Pancreas (tissue), 10 donors: ENCODE data around the gene SRMS. TPM values are rescaled to one million over a fixed set of nuclear protein-coding genes. Genes with fewer than 3 reads are reported as not detected.

ENCODE experiments used
- ATAC-seq, 4 donors: fragments of 200-7000 bp; cut with Tn5 transposase; one replicate each; pipeline versions ENCODE4 v1.8.0 to v1.9.1; 2020; ENCODE audit warnings: mild to moderate bottlenecking in 4 of 4, moderate library complexity in 4 of 4
- DNase-seq, 6 donors: peaks; one replicate each; pipeline ENCODE4 v3.0.0-alpha.2; 2020
- FAIRE-seq: peaks from 2 replicates; lab custom pipeline; 2012; peaks lifted over from hg19 to GRCh38; lab: Jason Lieb, UNC
- H3K27ac ChIP-seq, 4 donors: fragments of 200-600 bp; sonication (generic); 1 replicate in 3 of 4; 2 replicates in 1 of 4; pipeline versions ENCODE4 v1.5.0 to v1.8.0; 2020
- H3K27me3 ChIP-seq, 4 donors: fragments of 200-600 bp; one replicate each; pipeline ENCODE4 v1.8.0; 2021
- H3K36me3 ChIP-seq, 3 donors: fragments of 200-600 bp; sonication (generic) in 1 of 3; one replicate each; pipeline versions ENCODE4 v1.5.0 to v1.8.0; 2020 to 2021
- H3K4me1 ChIP-seq, 3 donors: fragments of 200-600 bp; one replicate each; pipeline ENCODE4 v1.8.0; 2021
- H3K4me3 ChIP-seq, 4 donors: fragments of 200-600 bp; sonication (generic) in 2 of 4; one replicate each; pipeline versions ENCODE4 v1.5.0 to v1.8.0; 2020 to 2021
- H3K9me3 ChIP-seq, 4 donors: fragments of 200-600 bp; one replicate each; pipeline ENCODE4 v1.8.0; 2021
- CTCF ChIP-seq, 4 donors: fragments of 200-600 bp; sonication (generic) in 3 of 4; IDR thresholded peaks; one replicate each; pipeline versions ENCODE4 v1.5.0 to v1.8.0; 2021; ENCODE audit warnings: antibody characterized with exemption in 4 of 4
- WGBS, 2 donors: extraction: QIAGEN DNeasy Blood & Tissue Kit; methylation state at CpG; one replicate each; pipeline ENCODE4 v1.1.7; 2013; 5-methylcytosine and 5-hydroxymethylcytosine counted together
- intact Hi-C, 3 donors: fragments of 100-400 bp; cut with DNase I; formaldehyde crosslinking; loops; one replicate each; pipeline versions ENCODE4 v1.11.1 to v1.14.2; 2022
- polyA plus RNA-seq, 2 donors: library from polyadenylated mRNA; stranded (reverse); fragments of 200-250 nt; gene quantifications; one replicate each; pipeline ENCODE4 v1.2.3, GENCODE V29; 2013
- total RNA-seq, 6 donors: library from RNA; stranded (reverse); fragmentation: NEBNext Ultra II Directional in 4 of 6; extraction: Animal tissue kit (Norgen Biotek cat#: 25700) in 4 of 6; gene quantifications; one replicate each; pipeline versions ENCODE4 v1.2.1 to v1.2.4, GENCODE V29; 2021 to 2023
- donor health status: healthy with polysubstance abuse.
- donor health status: DM: no; HTN: no; CAD: no; lungs with moderate emphysema.
- donor health status: DM: no; HTN: no; CAD: no.
- donor health status: control.
- donor health status: control.
- donor health status: Bipolar disorder and iron deficiency.
- donor health status: DM: yes; HTN: yes; CAD: no.
- donor health status: DM: no; HTN: no; CAD: no.
- donor health status: DM: no; HTN: no; CAD: no.
- donor health status: DM: yes; HTN: yes; CAD: no.

The SRMS gene
- total and polyA plus RNA-seq, 8 donors, result not detected

DNA sequence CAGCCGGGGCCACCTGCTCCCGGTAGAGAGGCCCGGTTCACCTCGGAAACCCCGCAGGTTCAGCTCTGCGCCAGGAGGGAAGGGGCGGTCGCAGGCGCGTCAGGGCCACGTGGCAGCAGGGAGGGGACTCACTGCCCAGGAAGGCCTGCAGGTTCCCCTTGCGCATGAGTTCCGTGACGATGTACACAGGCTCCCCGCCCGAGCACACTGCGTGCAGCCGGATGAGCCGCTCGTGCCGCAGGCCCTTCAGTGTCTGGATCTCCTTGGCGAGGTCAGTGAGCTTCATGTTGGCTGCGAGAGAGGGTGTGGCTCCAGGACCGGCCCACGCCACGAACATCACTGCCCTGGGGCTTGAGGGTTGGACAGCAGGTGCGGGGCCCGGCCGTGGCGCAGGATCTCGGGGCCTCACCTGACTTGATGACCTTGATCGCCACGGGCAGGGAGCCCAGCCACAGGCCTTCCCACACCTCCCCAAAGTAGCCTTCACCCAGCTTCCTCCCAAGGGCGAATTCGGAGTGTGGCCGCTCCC is 5.5 kb downstream of the SRMS start:
- intact Hi-C loops, result loop anchor here in 1 of 3 donors (10.0 kb wide), 1 partner anchor 423 kb away; the partner anchor contains the start of gene ZNF512B
- no peak overlapping the region for H3K4me3 ChIP-seq
- no peak for DNase-seq
- ATAC-seq, result no peak
- WGBS, 2 donors, result 56 to 68% methylated on average over 36 of the region's 36 CpGs
- no peaks in the 10 kb centered on the region for H3K27me3 ChIP-seq
- no peak for FAIRE-seq
- H3K36me3 ChIP-seq, result no peaks in the 10 kb centered on the region
- no peaks in the 10 kb centered on the region for H3K9me3 ChIP-seq
- peaks cover 3 to 10% (median 4%) of the 10 kb centered on the region in 3 donors for H3K4me1 ChIP-seq
- H3K27ac ChIP-seq, result no peak overlapping the region
- TF ChIP-seq CTCF (IDR thresholded peaks at IDR 0.05), result no peak

- no peaks in the 10 kb centered on the region for H3K9me3 ChIP-seq
- peaks cover 3 to 10% (median 4%) of the 10 kb centered on the region in 3 donors for H3K4me1 ChIP-seq
- FAIRE-seq, result no peak
- H3K27ac ChIP-seq, result no peak overlapping the region
- no peak for TF ChIP-seq CTCF (IDR thresholded peaks at IDR 0.05)
- DNase-seq, result no peak
- 85 to 89% methylated on average over 22 to 28 of the region's 28 CpGs for WGBS, 2 donors
- intact Hi-C loops, result loop anchor here in 1 of 3 donors (10.0 kb wide), 1 partner anchor 423 kb away; the partner anchor contains the start of gene ZNF512B
- no peaks in the 10 kb centered on the region for H3K27me3 ChIP-seq
- no peaks in the 10 kb centered on the region for H3K36me3 ChIP-seq
- no peak overlapping the region for H3K4me3 ChIP-seq
- ATAC-seq, result no peak
Measured at GRCh38 chr20:63541371-63541770, 6.2 kb downstream of the SRMS start.

GRCh38 chr20:63540417-63541186 is 6.9 kb downstream of the SRMS start:
- H3K27ac ChIP-seq, result no peak overlapping the region
- no peaks in the 10 kb centered on the region for H3K27me3 ChIP-seq
- DNase-seq (peak in 1 of 6 donors; percentile 77), FAIRE-seq (no peak), ATAC-seq (no peak)
- H3K4me3 ChIP-seq, result no peak overlapping the region
- no peaks in the 10 kb centered on the region for H3K9me3 ChIP-seq
- peaks cover 3 to 10% (median 4%) of the 10 kb centered on the region in 3 donors for H3K4me1 ChIP-seq
- no peaks in the 10 kb centered on the region for H3K36me3 ChIP-seq
- intact Hi-C loops, result loop anchor here in 1 of 3 donors (10.0 kb wide), 1 partner anchor 424 kb away; the partner anchor contains the start of gene ZNF512B
- TF ChIP-seq CTCF (IDR thresholded peaks at IDR 0.05), result no peak
- 80 to 81% methylated on average over 49 of the region's 49 CpGs for WGBS, 2 donors

DNA sequence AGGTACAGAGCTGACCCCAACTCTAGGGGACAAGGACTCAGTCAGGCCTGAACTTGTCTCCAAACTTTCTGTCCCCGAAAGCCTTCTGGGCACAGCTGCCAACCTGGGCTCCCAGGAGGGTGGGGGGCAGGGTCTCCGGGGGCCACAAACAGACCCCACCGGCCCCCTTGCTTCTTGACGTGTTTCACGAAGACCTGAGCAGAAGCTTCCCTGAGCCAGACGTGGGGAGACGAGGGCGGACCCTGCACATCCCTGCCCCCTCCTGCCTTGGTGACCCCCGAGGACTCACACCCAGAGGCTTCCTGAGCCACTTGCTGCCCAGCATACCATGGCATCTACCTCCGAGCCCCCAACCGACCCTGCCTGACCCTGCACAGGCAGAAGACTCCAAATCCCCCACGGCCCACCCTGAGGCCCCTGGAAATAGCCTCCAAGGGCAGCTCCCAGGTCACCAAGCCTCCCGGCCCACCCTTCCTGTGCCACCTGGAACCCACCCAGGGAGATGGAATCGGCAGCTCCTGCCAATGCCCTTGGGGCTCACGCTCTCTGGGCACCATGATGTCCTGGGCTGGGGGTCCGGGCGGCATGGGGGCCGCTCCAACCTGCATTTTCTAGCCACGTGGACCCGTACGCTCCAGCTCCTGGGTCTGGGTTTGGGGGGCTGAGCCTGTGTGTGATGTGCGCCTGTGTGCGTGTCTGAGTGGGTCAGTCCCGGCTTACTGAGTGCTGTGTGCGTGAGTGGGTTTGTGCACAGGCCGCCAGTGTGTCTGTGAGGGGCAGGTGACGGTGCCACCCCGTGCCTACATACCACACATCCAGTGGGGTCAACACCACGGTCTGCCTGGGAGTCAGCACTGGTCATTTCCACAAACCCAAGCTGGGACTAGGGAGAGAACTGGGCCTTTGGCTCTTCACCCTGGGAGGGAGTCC is 7.8 kb downstream of the SRMS start:
- WGBS, 2 donors, result 86 to 92% methylated on average over 25 to 29 of the region's 29 CpGs
- DNase-seq (peak in 1 of 6 donors; percentile 82), ATAC-seq (no peak), FAIRE-seq (no peak)
- Histone ChIP-seq H3K4me3 (no peak overlapping the region), H3K27me3 (no peaks in the 10 kb centered on the region), H3K36me3 (no peaks in the 10 kb centered on the region), H3K27ac (peak overlapping the region in 3 of 4 donors; percentile 64 to 85 (median 83)), H3K9me3 (no peaks in the 10 kb centered on the region), H3K4me1 (peaks cover 3 to 10% (median 4%) of the 10 kb centered on the region in 3 donors)
- intact Hi-C loops, result loop anchor here in 2 of 3 donors (5.0 to 10.0 kb wide), 2 partner anchors 425 to 438 kb away; partner anchors contain the start of genes SAMD10 (in 1 of the 2) and ZNF512B (in 1 of the 2)
- no peak for TF ChIP-seq CTCF (IDR thresholded peaks at IDR 0.05)
